ENCODE data around the gene PSKH1. TPM values are rescaled to one million over a fixed set of nuclear protein-coding genes. Genes with fewer than 3 reads are reported as not detected.

The PSKH1 gene
- polyA plus RNA-seq, 4 donors, result 13.8 to 29.2 (median 23.6) TPM

DNA sequence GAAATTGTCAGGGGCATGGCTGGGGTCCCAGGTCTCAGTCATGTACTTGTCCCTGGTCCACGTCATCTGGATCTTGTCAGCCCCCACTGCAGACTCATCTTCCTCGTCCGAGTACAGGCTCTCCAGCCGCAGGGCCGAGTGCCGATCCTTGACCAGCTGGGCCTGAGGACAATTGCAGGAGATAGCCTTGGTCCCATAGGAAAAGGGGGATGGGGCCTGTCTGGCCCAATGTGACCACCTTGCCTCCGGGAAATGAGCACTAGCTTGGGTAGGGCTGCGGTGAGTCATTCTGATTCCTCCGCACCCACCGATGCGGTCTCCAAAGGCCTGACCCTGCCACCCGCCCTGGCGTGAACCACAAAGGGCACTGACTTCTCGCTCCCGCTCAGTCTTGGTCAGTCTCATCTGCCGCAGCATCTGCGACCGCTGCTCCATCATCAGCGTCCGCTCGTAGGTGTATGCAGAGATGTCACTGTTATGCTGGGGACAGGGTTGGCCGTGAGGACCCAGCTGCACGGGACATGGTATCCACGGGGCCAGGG lies 52.4 kb downstream of the PSKH1 start:
- Histone ChIP-seq H3K27ac (ENCODE audit: low read depth in 1 of 3, low read length in 2 of 3) (no peak overlapping the region), H3K27me3 (ENCODE audit: control insufficient read depth in 3 of 3, insufficient read depth in 3 of 3, low read length in 3 of 3) (no peaks in the 10 kb centered on the region), H3K9me3 (ENCODE audit: control insufficient read depth in 2 of 2, insufficient read depth in 1 of 2, low read depth in 1 of 2, low read length in 1 of 2) (no peaks in the 10 kb centered on the region), H3K4me1 (ENCODE audit: control insufficient read depth in 3 of 3, insufficient read depth in 2 of 3, low read depth in 1 of 3, low read length in 2 of 3) (peaks cover 0 to 8% (median 0%) of the 10 kb centered on the region in 3 donors), H3K4me3 (ENCODE audit: low read depth in 1 of 3, low read length in 3 of 3) (no peak overlapping the region), H3K36me3 (ENCODE audit: control insufficient read depth in 3 of 3, insufficient read depth in 2 of 3, low read depth in 1 of 3, low read length in 3 of 3) (peaks cover 0 to 86% (median 2%) of the 10 kb centered on the region in 3 donors)
- 87 to 90% (median 90%) methylated on average over 24 of the region's 24 CpGs for WGBS, 3 donors
- no peak for FAIRE-seq
- no peak for DNase-seq

DNA sequence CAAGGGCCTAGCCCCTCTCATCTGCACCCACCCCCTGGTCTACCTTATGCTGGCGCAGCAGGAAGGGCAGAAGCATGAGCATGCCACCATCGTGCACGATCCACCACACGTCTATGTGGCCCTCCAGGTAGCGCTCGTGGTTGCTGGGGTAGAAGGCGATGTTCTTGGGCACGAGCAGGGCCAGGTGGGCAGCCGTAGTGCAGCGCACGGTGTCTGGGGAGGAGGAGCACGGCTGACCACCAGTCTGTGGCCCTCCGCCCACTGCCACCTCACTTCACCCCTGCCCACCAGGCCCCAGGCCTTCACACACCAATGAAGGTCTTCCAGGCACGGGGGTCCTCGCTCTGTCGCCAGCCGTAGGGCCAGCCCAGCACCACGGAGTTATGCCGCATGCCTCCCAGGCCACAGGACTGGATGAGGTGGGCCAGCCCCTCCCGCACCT lies 53.1 kb downstream of the PSKH1 start:
- FAIRE-seq, result no peak
- H3K36me3 ChIP-seq (ENCODE audit: control insufficient read depth in 3 of 3, insufficient read depth in 2 of 3, low read depth in 1 of 3, low read length in 3 of 3), result peaks cover 0 to 93% (median 2%) of the 10 kb centered on the region in 3 donors

GRCh38 chr16:67946966-67947558 lies 54.0 kb downstream of the PSKH1 start:
- Histone ChIP-seq H3K9me3 (ENCODE audit: control insufficient read depth in 2 of 2, insufficient read depth in 1 of 2, low read depth in 1 of 2, low read length in 1 of 2) (no peaks in the 10 kb centered on the region), H3K36me3 (ENCODE audit: control insufficient read depth in 3 of 3, insufficient read depth in 2 of 3, low read depth in 1 of 3, low read length in 3 of 3) (peaks cover 0 to 93% (median 2%) of the 10 kb centered on the region in 3 donors), H3K4me1 (ENCODE audit: control insufficient read depth in 3 of 3, insufficient read depth in 2 of 3, low read depth in 1 of 3, low read length in 2 of 3) (peaks cover 0 to 8% (median 0%) of the 10 kb centered on the region in 3 donors), H3K27ac (ENCODE audit: low read depth in 1 of 3, low read length in 2 of 3) (no peak overlapping the region), H3K4me3 (ENCODE audit: low read depth in 1 of 3, low read length in 3 of 3) (no peak overlapping the region), H3K27me3 (ENCODE audit: control insufficient read depth in 3 of 3, insufficient read depth in 3 of 3, low read length in 3 of 3) (no peaks in the 10 kb centered on the region)
- 89 to 91% (median 90%) methylated on average over 26 to 28 of the region's 28 CpGs for WGBS, 3 donors
- FAIRE-seq, result no peak
- no peak for DNase-seq

More for the DNA sequence above, 53.1 kb downstream of the PSKH1 start:
- Histone ChIP-seq H3K27me3 (ENCODE audit: control insufficient read depth in 3 of 3, insufficient read depth in 3 of 3, low read length in 3 of 3) (no peaks in the 10 kb centered on the region), H3K27ac (ENCODE audit: low read depth in 1 of 3, low read length in 2 of 3) (no peak overlapping the region), H3K9me3 (ENCODE audit: control insufficient read depth in 2 of 2, insufficient read depth in 1 of 2, low read depth in 1 of 2, low read length in 1 of 2) (no peaks in the 10 kb centered on the region), H3K4me3 (ENCODE audit: low read depth in 1 of 3, low read length in 3 of 3) (no peak overlapping the region), H3K4me1 (ENCODE audit: control insufficient read depth in 3 of 3, insufficient read depth in 2 of 3, low read depth in 1 of 3, low read length in 2 of 3) (peaks cover 0 to 8% (median 0%) of the 10 kb centered on the region in 3 donors)
- DNase-seq, result no peak
- 94 to 95% (median 95%) methylated on average over 20 of the region's 20 CpGs for WGBS, 3 donors

GRCh38 chr16:67948015-67948414 lies 55.0 kb downstream of the PSKH1 start:
- Histone ChIP-seq H3K9me3 (ENCODE audit: control insufficient read depth in 2 of 2, insufficient read depth in 1 of 2, low read depth in 1 of 2, low read length in 1 of 2) (no peaks in the 10 kb centered on the region), H3K4me1 (ENCODE audit: control insufficient read depth in 3 of 3, insufficient read depth in 2 of 3, low read depth in 1 of 3, low read length in 2 of 3) (peaks cover 0 to 8% (median 0%) of the 10 kb centered on the region in 3 donors), H3K36me3 (ENCODE audit: control insufficient read depth in 3 of 3, insufficient read depth in 2 of 3, low read depth in 1 of 3, low read length in 3 of 3) (peaks cover 0 to 93% (median 2%) of the 10 kb centered on the region in 3 donors), H3K27ac (ENCODE audit: low read depth in 1 of 3, low read length in 2 of 3) (no peak overlapping the region), H3K27me3 (ENCODE audit: control insufficient read depth in 3 of 3, insufficient read depth in 3 of 3, low read length in 3 of 3) (no peaks in the 10 kb centered on the region), H3K4me3 (ENCODE audit: low read depth in 1 of 3, low read length in 3 of 3) (no peak overlapping the region)
- 42 to 83% (median 55%) methylated on average over 13 to 15 of the region's 15 CpGs for WGBS, 3 donors
- DNase-seq (peak in 1 of 2 donors; percentile 27), FAIRE-seq (no peak)

GRCh38 chr16:67949645-67950044 lies 56.6 kb downstream of the PSKH1 start:
- FAIRE-seq, result no peak
- H3K4me3 ChIP-seq (ENCODE audit: low read depth in 1 of 3, low read length in 3 of 3), result no peak overlapping the region
- no peaks in the 10 kb centered on the region for H3K9me3 ChIP-seq (ENCODE audit: control insufficient read depth in 2 of 2, insufficient read depth in 1 of 2, low read depth in 1 of 2, low read length in 1 of 2)
- H3K36me3 ChIP-seq (ENCODE audit: control insufficient read depth in 3 of 3, insufficient read depth in 2 of 3, low read depth in 1 of 3, low read length in 3 of 3), result peaks cover 0 to 89% (median under 1%) of the 10 kb centered on the region in 3 donors
- 79 to 91% (median 81%) methylated on average over 9 to 11 of the region's 11 CpGs for WGBS, 3 donors
- H3K27me3 ChIP-seq (ENCODE audit: control insufficient read depth in 3 of 3, insufficient read depth in 3 of 3, low read length in 3 of 3), result no peaks in the 10 kb centered on the region
- no peak overlapping the region for H3K27ac ChIP-seq (ENCODE audit: low read depth in 1 of 3, low read length in 2 of 3)
- H3K4me1 ChIP-seq (ENCODE audit: control insufficient read depth in 3 of 3, insufficient read depth in 2 of 3, low read depth in 1 of 3, low read length in 2 of 3), result no peaks in the 10 kb centered on the region
- no peak for DNase-seq

DNA sequence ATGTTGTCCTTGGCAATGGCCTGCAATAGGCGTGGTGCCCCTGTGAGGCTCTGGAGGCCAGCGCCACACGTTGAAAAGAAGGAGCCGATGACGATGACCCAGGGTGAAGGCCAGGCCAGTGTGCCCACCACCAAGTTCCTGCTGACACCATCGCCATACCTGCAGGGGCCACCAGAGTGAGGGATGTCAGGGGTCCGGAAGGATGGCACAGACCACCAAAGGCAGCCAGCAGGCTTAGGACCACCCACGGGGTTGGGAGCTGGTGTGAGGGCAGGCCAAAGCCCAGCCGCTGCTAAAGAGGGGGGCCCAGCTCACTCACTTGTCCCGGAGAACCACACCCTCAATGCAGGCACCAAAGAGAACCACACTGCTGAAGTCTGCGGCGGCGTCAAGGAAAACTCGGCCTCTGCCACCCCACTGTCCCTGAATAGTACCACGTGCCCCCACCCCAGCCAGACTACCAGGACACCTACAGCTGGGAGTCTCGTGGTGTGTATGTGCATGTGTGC lies 57.3 kb downstream of the PSKH1 start:
- no peak overlapping the region for H3K27ac ChIP-seq (ENCODE audit: low read depth in 1 of 3, low read length in 2 of 3)
- 80 to 90% (median 86%) methylated on average over 16 of the region's 16 CpGs for WGBS, 3 donors
- peaks cover 0 to 89% (median 0%) of the 10 kb centered on the region in 3 donors for H3K36me3 ChIP-seq (ENCODE audit: control insufficient read depth in 3 of 3, insufficient read depth in 2 of 3, low read depth in 1 of 3, low read length in 3 of 3)
- DNase-seq (no peak), FAIRE-seq (no peak)
- H3K4me1 ChIP-seq (ENCODE audit: control insufficient read depth in 3 of 3, insufficient read depth in 2 of 3, low read depth in 1 of 3, low read length in 2 of 3), result no peaks in the 10 kb centered on the region
- no peak overlapping the region for H3K4me3 ChIP-seq (ENCODE audit: low read depth in 1 of 3, low read length in 3 of 3)
- no peaks in the 10 kb centered on the region for H3K9me3 ChIP-seq (ENCODE audit: control insufficient read depth in 2 of 2, insufficient read depth in 1 of 2, low read depth in 1 of 2, low read length in 1 of 2)
- no peaks in the 10 kb centered on the region for H3K27me3 ChIP-seq (ENCODE audit: control insufficient read depth in 3 of 3, insufficient read depth in 3 of 3, low read length in 3 of 3)

DNA sequence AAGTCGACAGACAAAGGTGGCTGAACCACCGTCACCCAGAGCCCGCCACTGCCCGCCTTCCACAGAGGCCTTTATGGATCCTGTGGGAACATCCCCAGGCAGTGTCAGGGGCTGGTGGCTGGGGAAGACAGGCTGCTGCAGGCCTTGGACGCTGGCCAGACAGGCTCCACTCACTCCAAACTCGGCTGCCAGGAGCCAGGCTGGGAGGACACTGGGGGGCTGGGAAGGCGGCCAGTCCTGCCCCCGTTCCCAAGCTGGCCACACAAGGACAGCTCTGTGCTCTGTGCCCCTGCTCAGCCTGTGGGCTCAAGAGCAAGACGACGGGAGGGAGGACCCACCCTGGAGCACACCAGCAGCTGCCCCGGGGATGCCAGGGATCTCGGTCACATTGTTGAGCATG lies 58.4 kb downstream of the PSKH1 start:
- no peaks in the 10 kb centered on the region for H3K27me3 ChIP-seq (ENCODE audit: control insufficient read depth in 3 of 3, insufficient read depth in 3 of 3, low read length in 3 of 3)
- FAIRE-seq (no peak), DNase-seq (no peak)
- H3K4me1 ChIP-seq (ENCODE audit: control insufficient read depth in 3 of 3, insufficient read depth in 2 of 3, low read depth in 1 of 3, low read length in 2 of 3), result no peaks in the 10 kb centered on the region
- H3K9me3 ChIP-seq (ENCODE audit: control insufficient read depth in 2 of 2, insufficient read depth in 1 of 2, low read depth in 1 of 2, low read length in 1 of 2), result no peaks in the 10 kb centered on the region
- no peak overlapping the region for H3K4me3 ChIP-seq (ENCODE audit: low read depth in 1 of 3, low read length in 3 of 3)
- no peak overlapping the region for H3K27ac ChIP-seq (ENCODE audit: low read depth in 1 of 3, low read length in 2 of 3)
- WGBS, 3 donors, result 66 to 74% (median 72%) methylated on average over 12 of the region's 12 CpGs
- H3K36me3 ChIP-seq (ENCODE audit: control insufficient read depth in 3 of 3, insufficient read depth in 2 of 3, low read depth in 1 of 3, low read length in 3 of 3), result peaks cover 0 to 78% (median 0%) of the 10 kb centered on the region in 3 donors

DNA sequence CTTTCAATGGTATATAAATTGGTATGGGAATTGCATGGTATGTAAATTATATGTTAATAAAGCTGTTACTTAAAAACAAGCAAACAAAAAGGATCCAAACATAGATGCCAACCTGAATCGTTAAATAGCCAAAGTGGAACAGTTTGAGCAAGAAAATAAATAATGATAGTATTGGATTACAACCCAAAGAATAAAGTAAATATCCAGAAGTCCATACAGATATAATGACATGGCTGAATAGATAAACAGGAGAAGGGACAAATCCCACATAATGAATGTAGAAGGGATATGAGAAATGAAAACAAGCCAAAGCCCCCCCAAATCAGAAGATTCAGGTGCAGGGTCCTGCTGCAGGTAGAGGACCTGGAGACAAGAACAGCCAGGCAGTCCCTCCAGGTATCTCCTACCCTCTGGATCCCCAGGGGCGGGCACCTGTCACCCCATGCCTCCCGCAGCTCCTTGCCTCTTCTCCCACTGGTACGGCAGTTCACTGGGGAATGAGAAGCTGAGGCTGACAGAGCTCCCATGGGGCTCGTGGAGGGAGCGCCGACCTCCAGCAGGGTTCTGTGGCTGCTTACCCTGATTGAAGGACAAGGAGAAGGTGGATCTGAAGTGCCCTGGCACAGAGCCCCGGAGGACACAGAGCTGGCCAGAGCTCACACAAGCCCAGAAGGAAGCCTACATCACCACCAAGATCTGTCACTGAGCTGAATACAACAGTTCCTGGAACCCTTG lies 60.8 kb downstream of the PSKH1 start:
- H3K9me3 ChIP-seq (ENCODE audit: control insufficient read depth in 2 of 2, insufficient read depth in 1 of 2, low read depth in 1 of 2, low read length in 1 of 2), result no peaks in the 10 kb centered on the region
- FAIRE-seq (no peak), DNase-seq (no peak)
- H3K4me1 ChIP-seq (ENCODE audit: control insufficient read depth in 3 of 3, insufficient read depth in 2 of 3, low read depth in 1 of 3, low read length in 2 of 3), result no peaks in the 10 kb centered on the region
- H3K27me3 ChIP-seq (ENCODE audit: control insufficient read depth in 3 of 3, insufficient read depth in 3 of 3, low read length in 3 of 3), result no peaks in the 10 kb centered on the region
- peaks cover 0 to 70% (median 0%) of the 10 kb centered on the region in 3 donors for H3K36me3 ChIP-seq (ENCODE audit: control insufficient read depth in 3 of 3, insufficient read depth in 2 of 3, low read depth in 1 of 3, low read length in 3 of 3)
- WGBS, 3 donors, result 84 to 91% (median 88%) methylated on average over 7 to 8 of the region's 8 CpGs
- H3K4me3 ChIP-seq (ENCODE audit: low read depth in 1 of 3, low read length in 3 of 3), result no peak overlapping the region
- no peak overlapping the region for H3K27ac ChIP-seq (ENCODE audit: low read depth in 1 of 3, low read length in 2 of 3)

Data from small intestine (tissue), 7 donors.